GM19438 (cell line): Measurements from ENCODE around the gene DMD.

ENCODE experiments used
- ATAC-seq: cut with Tn5 transposase; IDR thresholded peaks from one replicate; pipeline ENCODE4 v1.9.1; 2021; ENCODE audit warnings: low read depth; ENCODE audit not compliant: unreplicated experiment

The DMD gene

DNA sequence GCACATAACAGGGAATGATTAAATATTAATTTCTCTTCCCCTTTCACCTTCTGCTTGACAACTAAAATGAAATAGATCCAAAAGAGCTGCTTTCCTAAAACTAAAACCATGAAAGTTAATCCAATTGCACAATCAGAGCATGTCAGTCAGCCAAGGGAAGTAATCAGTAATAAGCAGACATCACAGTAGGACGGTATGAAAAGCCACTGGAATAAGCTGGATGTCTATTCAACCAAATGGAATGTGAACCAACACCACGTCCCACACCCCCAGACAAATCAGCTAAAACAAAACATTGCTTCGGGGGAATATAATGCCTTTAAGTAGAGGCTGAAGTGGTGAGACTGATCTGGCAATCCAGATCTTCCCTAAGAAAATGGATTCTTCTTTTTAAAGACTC lies 1280.1 kb downstream of the DMD start:
- no peak for ATAC-seq

- no peak for ATAC-seq
Measured at GRCh38 chrX:31929366-31929765, 1282.0 kb downstream of the DMD start.

GRCh38 chrX:31921236-31921635 lies 1290.1 kb downstream of the DMD start:
- ATAC-seq: no peak

DNA sequence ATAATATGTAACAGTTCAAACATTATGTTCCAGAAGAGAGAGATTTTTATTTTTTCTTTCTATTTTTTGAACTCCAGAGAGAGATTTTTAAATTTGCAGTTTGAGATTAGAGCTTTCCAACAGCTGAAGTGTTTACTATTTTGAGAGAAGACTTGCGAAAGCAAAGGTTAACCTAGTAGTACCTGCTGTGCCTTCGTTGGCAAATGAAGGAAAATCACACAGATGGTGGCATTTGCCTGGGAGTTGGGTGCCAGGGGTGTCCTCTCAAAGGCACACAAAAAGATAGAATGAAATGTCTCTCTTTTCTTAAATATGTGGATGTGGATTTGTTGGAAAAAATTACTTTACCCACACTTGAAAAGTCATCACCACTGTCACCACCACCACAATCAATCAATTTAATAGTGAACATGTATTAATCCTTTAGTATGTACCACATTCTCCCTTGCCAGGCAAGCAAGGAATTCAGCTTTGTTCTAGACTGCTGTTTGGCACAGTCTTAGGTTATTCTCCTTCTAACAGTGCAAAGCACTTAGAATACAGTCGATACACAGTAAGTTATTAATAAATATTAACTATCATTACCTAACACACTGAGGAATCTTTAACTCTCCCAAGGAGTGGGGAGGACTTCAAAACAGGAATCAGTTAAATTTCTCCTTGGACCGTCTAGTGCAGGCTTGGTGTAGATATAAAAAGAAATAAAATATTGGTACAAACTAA lies 1301.3 kb downstream of the DMD start:
- no peak for ATAC-seq

DNA sequence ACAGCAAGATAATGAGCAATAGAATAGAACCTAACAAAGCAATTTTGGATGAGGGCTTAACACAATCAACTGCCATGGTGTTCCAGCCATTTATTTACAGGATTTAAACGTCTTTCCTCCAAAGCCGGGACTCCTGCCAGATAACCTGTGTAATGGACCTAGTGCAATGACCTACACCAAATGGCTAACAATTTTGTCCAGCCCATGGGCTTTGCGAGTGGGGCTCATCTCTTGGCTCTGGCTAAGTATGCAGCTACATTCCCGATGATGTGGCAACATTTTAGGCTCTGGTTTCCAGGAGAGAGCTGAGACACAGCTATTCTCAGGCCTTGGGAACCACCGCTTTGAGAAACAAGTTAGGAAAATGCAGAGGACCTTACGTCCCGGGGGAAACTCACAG lies 1317.2 kb downstream of the DMD start:
- ATAC-seq: no peak

GRCh38 chrX:31893525-31893924 lies 1317.8 kb downstream of the DMD start:
- ATAC-seq: no peak

- no peak for ATAC-seq
Measured at GRCh38 chrX:31889088-31889487, 1322.3 kb downstream of the DMD start.

- ATAC-seq: no peak
Measured at GRCh38 chrX:31884535-31884934, 1326.8 kb downstream of the DMD start.

- no peak for ATAC-seq
Measured at GRCh38 chrX:31872007-31872406, 1339.3 kb downstream of the DMD start.

DNA sequence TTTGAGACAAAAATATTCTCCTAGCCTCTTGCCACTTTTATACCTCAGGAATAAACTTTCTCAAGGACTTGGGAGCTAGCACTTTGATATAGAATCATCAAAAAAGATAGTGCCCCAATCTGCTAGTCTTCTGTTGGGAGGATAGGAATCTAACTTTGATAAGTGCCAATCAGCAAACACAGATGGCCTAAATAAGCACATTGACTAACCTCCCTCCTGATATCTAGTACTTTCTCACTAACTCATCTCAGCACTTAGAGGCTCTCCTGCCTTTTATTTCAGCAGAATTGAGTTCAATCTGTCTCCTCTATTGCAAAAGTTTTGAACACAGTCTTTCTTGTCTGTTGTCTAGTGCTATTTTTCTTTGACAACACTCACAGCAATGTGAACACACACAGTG lies 1341.1 kb downstream of the DMD start:
- no peak for ATAC-seq

GRCh38 chrX:31860686-31861085 lies 1350.7 kb downstream of the DMD start:
- no peak for ATAC-seq

DNA sequence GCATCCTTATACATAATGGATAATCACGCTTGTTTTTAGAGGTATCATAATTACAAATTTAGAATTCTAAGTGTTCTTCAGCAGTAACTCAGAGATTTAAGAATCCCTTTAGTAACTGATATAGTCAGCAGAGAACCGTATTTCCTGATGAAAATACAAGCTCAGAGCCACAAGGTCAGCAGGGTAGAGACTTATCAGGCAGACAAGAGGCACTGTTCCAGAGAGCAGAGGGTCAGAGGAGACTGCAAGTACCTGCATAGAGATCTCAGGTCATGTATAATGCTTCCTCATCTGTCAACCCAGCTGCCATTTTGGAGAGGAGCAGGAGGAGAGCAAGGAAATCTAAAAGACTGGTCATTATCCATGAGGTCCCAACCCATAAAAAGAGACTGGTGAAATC lies 1352.4 kb downstream of the DMD start:
- ATAC-seq: no peak

- ATAC-seq: no peak
Measured at GRCh38 chrX:31854716-31855115, 1356.6 kb downstream of the DMD start.

GRCh38 chrX:31851761-31852160 lies 1359.6 kb downstream of the DMD start:
- no peak for ATAC-seq

DNA sequence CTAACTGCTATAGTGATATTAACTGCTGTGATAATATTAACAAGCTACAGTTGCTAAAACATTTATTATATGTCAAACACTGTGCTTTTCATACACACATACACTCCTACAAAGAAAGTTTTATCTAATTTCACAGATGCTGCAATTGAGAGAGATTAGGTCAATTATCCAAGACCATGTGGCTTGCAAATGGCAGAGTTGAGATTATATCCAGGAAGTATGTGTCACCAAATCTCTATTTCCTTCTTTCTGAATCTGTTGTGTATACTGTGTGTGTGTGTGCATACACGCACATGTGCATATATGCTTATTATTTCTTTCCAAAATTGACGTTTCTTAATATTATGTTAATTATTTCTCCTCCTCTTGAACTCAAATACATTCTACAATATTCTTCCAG lies 1363.6 kb downstream of the DMD start:
- ATAC-seq: no peak

GRCh38 chrX:31845003-31845402 lies 1366.3 kb downstream of the DMD start:
- ATAC-seq: no peak

GRCh38 chrX:31838617-31839016 lies 1372.7 kb downstream of the DMD start:
- no peak for ATAC-seq

- no peak for ATAC-seq
Measured at GRCh38 chrX:31837445-31838049, 1373.8 kb downstream of the DMD start.

DNA sequence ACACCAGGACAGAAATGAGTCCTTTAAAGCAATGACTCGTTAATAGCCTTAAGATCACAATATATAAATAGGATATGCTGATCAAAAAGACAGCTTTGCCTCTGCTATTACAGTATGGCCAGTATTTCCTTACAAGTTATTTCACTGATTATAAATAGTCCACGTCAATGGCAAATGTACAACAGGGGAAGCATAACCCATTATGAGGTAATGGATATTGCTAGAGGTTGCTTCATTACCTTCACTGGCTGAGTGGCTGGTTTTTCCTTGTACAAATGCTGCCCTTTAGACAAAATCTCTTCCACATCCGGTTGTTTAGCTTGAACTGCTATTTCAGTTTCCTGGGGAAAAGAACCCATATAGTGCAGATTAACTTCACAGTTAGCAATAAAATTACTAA lies 1374.9 kb downstream of the DMD start:
- no peak for ATAC-seq

GRCh38 chrX:31832263-31832662 lies 1379.1 kb downstream of the DMD start:
- no peak for ATAC-seq

GRCh38 chrX:31820430-31821210 lies 1390.7 kb downstream of the DMD start:
- no peak for ATAC-seq

DNA sequence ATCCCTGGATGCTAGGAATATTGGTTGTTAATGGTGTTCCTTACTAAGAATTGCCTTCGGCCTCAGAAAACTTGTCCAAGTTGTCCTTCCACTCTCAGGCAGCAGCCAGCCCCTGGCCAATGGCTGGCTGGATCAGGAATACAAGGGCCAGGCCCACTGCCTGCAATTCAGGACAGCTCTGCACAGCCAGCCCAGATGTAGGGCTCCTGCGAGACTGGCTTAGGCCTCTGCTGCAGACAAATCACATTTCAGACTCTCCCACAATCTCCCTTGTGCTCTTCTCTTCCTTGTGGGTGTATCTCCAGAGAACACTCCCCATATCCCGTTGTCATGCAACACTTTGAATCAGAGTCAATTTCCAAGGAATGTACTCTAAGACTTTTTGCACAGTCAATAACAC lies 1391.9 kb downstream of the DMD start:
- no peak for ATAC-seq
